ENCODE data around the gene NDUFA6. TPM values are rescaled to one million over a fixed set of nuclear protein-coding genes. Genes with fewer than 3 reads are reported as not detected.

The NDUFA6 gene
- total RNA-seq, 1 experiment from 2014 or later: 80.5 TPM

- H3K79me2 ChIP-seq (ENCODE audit: insufficient read depth, low read length): no peaks in the 10 kb centered on the region
- H3K9me3 ChIP-seq (ENCODE audit: control insufficient read depth in 1 of 2, insufficient read depth in 1 of 2, low read depth in 1 of 2, low read length in 2 of 2): peaks cover 7 to 24% of the 10 kb centered on the region in 2 experiments; a peak in 2 of 4 replicates
- peaks cover 4 to 20% of the 10 kb centered on the region in 2 experiments for H3K36me3 ChIP-seq (ENCODE audit: control insufficient read depth in 1 of 2, insufficient read depth in 2 of 2, low read length in 2 of 2)
- no peak overlapping the region for H3K4me2 ChIP-seq (ENCODE audit: low read length)
- TF ChIP-seq CTCF (IDR thresholded peaks at IDR 0.05 in 2 of 3, conservative IDR thresholded peaks at IDR 0.05 in 1 of 3; ENCODE audit: borderline replicate concordance in 1 of 3, insufficient read depth in 1 of 3, low read depth in 2 of 3, low read length in 2 of 3) (no peak), ZFX (IDR thresholded peaks at IDR 0.05) (no peak), MAX (IDR thresholded peaks at IDR 0.05) (no peak), SRF (IDR thresholded peaks at IDR 0.05; ENCODE audit: low read depth) (no peak), ATF3 (IDR thresholded peaks at IDR 0.05) (no peak), RAD21 (IDR thresholded peaks at IDR 0.05; ENCODE audit: low read depth) (no peak)
- no peak overlapping the region for H3K27ac ChIP-seq (ENCODE audit: low read depth, low read length)
- no peaks in the 10 kb centered on the region for H3K9me2 ChIP-seq (ENCODE audit: insufficient read depth)
- no peaks in the 10 kb centered on the region for H3K4me1 ChIP-seq (ENCODE audit: control insufficient read depth in 1 of 2, insufficient read depth in 2 of 2, low read length in 2 of 2)
- H3K9ac ChIP-seq (ENCODE audit: low read length): no peak overlapping the region
- POLR2A ChIA-PET: no interaction called here
- RAD21 ChIA-PET (ENCODE audit: low non-redundant PET in 1 of 2, low total read pairs in 2 of 2, uncharacterized antibody in 2 of 2, unreplicated experiment in 2 of 2): no interaction called here
- no peak overlapping the region for H3K4me3 ChIP-seq (replicated peaks in 1 of 2; ENCODE audit: low read depth in 1 of 2, low read length in 2 of 2)
- CTCF ChIA-PET: no interaction called here
- no TSS peak for BruUV-seq (replicated peaks)
- no peaks in the 10 kb centered on the region for H4K20me1 ChIP-seq (ENCODE audit: insufficient read depth)
- ATAC-seq: no peak
- DNase-seq (ENCODE audit: low read depth, low spot score): no peak
- intact Hi-C loops (cut with micrococcal nuclease): no loop called here
- H3K27me3 ChIP-seq (ENCODE audit: insufficient read depth, low read length): no peaks in the 10 kb centered on the region
- H2AFZ ChIP-seq (ENCODE audit: low read depth, low read length, poor library complexity, severe bottlenecking): no peak overlapping the region
Measured at GRCh38 chr22:42061041-42061440, 29.5 kb downstream of the NDUFA6 start.

GRCh38 chr22:42060489-42060888 lies 30.1 kb downstream of the NDUFA6 start:
- no peak overlapping the region for H2AFZ ChIP-seq (ENCODE audit: low read depth, low read length, poor library complexity, severe bottlenecking)
- POLR2A ChIA-PET: no interaction called here
- DNase-seq (ENCODE audit: low read depth, low spot score): no peak
- H3K4me1 ChIP-seq (ENCODE audit: control insufficient read depth in 1 of 2, insufficient read depth in 2 of 2, low read length in 2 of 2): no peaks in the 10 kb centered on the region
- peaks cover 7 to 24% of the 10 kb centered on the region in 2 experiments; a peak in 2 of 4 replicates for H3K9me3 ChIP-seq (ENCODE audit: control insufficient read depth in 1 of 2, insufficient read depth in 1 of 2, low read depth in 1 of 2, low read length in 2 of 2)
- RAD21 ChIA-PET (ENCODE audit: low non-redundant PET in 1 of 2, low total read pairs in 2 of 2, uncharacterized antibody in 2 of 2, unreplicated experiment in 2 of 2): no interaction called here
- H3K9me2 ChIP-seq (ENCODE audit: insufficient read depth): no peaks in the 10 kb centered on the region
- no peaks in the 10 kb centered on the region for H4K20me1 ChIP-seq (ENCODE audit: insufficient read depth)
- peaks cover 3 to 20% of the 10 kb centered on the region in 2 experiments for H3K36me3 ChIP-seq (ENCODE audit: control insufficient read depth in 1 of 2, insufficient read depth in 2 of 2, low read length in 2 of 2)
- no peaks in the 10 kb centered on the region for H3K27me3 ChIP-seq (ENCODE audit: insufficient read depth, low read length)
- H3K4me3 ChIP-seq (replicated peaks in 1 of 2; ENCODE audit: low read depth in 1 of 2, low read length in 2 of 2): no peak overlapping the region
- H3K27ac ChIP-seq (ENCODE audit: low read depth, low read length): no peak overlapping the region
- intact Hi-C loops (cut with micrococcal nuclease): no loop called here
- TF ChIP-seq REST (IDR thresholded peaks at IDR 0.05; ENCODE audit: low read depth) (no peak), MAX (IDR thresholded peaks at IDR 0.05) (no peak), EZH2 (IDR thresholded peaks at IDR 0.05) (no peak), POLR2AphosphoS5 (IDR thresholded peaks at IDR 0.05; ENCODE audit: low read depth, low read length) (no peak), JUND (IDR thresholded peaks at IDR 0.05) (no peak)
- no peak overlapping the region for H3K9ac ChIP-seq (ENCODE audit: low read length)
- H3K4me2 ChIP-seq (ENCODE audit: low read length): no peak overlapping the region
- H3K79me2 ChIP-seq (ENCODE audit: insufficient read depth, low read length): no peaks in the 10 kb centered on the region
- ATAC-seq: no peak
- CTCF ChIA-PET: no interaction called here
- no TSS peak for BruUV-seq (replicated peaks)
